GM19467 (cell line): Measurements from ENCODE around the gene VCL.
"Not testable (repeated sequence)": the region's sequence is repeated elsewhere in the genome, so short reads cannot be mapped to it uniquely, and the experiment has no call there.

Experiments
- ATAC-seq: cut with Tn5 transposase; IDR thresholded peaks from one replicate; pipeline ENCODE4 v1.9.1; 2021; ENCODE audit warnings: mild to moderate bottlenecking, moderate library complexity; ENCODE audit not compliant: unreplicated experiment

VCL gene

DNA sequence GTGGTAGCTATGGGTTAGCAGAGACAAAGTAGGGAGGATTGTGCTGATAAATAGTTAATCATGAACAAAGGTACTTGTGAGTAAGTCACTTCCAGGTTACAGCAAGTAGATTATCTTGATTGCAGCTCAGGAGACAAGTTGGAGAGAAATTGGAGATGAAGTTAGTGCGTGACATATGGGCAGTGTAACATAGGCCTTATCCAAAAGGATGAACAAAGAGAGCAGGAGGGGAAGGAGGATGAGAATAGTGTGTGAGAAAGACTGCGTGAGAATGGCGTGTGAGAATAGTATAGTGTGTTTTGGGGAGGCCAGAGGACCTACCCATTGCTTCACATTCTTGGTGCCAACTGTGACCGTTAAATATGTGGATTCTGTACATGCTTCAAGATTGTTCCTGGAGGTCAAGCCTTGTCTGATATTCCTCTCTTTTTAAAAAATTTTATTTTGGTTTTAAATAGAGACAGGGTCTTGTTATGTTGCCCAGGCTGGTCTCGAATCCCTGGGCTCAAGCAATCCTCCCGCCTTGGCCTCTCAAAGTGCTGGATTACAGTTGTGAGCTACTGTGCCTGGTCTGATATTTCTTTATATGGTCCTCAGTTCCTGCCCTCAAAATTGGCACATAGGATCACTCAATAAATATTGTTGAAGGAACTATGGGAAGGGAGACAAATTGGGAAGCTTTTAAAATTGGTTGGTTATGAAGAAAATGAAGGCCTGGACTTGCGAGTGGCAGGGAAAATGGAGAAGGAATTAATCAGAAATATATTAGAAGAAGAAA lies 3.2 kb downstream of the VCL start:
- ATAC-seq = no peak

DNA sequence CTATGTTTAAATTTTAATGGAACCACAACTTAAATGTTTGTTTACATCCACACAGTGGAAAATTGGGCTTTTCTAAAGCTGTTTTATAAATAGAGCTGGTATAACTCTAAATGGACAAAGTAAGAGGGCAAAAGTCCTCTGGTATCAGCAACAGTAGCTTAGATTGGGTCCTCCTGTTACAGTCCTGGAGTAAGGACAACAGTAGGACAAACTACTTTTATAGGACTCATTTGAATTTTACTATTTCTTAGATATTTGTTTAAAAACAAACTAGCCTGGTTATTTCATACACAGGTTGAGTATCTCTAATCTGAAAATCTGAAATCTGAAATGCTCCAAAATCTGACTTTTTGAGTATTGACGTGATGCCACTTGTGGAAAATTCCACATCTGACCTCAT lies 8.4 kb downstream of the VCL start:
- ATAC-seq = no peak

DNA sequence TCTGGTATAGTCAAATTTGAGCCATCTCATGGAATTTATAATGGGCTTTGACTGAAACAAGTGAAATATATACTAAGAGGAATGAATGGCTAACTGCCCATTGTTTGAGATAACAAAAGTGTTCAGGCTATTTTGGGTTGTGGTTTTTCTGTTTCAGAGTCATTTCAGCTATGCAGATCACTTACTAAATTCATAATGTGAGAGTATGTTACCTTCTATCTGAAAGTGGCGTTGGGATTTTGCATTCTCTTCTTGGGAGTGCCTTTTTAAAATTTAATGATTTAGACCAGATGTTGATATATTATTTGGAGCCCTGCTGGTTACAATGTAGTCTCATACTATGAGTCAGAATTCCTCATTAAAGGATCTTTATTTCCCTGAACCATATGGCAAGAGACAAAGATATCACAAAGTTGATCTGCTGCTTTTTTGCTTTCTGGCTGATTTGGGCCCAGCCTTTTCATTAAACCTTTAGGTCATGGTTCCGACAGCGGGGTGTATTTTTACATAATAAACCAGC lies 10.4 kb downstream of the VCL start:
- no peak for ATAC-seq

DNA sequence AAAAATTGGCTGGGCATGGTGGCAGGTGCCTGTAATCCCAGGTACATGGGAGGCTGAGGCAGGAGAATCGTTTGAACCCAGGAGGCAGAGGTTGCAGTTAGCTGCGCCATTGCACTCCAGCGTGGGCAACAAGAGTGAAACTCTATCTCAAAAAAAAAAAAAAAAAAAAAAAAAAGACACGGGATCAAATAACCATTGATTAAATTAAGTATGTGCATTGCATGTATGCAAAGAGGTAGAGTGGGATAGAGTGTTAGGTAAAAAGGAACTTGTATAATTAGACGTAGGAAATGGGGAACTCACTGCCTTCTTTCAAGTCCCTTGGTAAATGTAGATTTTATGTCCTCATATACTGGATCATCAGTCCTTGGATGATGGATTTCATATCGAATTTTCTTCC lies 13.1 kb downstream of the VCL start:
- ATAC-seq = no peak

DNA sequence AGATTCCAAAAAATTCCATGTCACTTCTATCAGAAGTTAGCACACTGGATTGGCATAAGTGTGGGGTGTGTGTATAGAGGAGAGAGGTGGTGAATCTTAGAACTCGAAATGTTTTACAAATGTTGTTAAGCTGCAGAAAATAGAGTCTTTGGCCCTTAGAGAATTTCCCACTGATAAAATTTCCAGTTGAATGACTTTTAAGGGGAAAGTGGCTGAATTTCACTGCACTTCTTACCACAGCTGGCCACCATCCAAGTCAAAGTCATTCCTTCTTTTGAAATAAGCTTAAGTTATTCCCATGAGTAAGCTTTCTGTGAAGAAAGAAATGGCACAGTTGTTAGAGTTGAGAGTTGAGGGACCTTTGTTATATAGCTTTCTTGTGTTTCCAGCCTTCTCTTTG lies 13.9 kb downstream of the VCL start:
- no peak for ATAC-seq

DNA sequence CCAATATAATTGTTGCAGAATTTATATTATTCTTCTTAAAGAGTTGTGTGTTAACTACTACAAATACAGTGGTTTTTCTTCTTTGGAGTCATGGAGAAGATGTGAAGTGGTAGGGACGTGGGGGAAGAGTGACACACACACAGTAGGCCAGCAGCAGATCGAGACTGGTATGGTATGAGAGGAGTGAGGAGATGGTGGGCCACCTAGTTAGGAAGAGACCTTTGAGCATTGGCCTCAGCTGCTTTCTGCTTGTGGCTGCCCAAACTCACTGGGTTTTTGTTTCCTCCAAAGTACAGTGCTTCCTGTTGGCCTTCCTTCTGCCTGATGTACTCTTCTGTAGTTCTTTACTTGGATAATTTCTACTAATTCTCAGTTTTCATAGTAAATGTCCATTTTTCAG lies 14.6 kb downstream of the VCL start:
- ATAC-seq = no peak

DNA sequence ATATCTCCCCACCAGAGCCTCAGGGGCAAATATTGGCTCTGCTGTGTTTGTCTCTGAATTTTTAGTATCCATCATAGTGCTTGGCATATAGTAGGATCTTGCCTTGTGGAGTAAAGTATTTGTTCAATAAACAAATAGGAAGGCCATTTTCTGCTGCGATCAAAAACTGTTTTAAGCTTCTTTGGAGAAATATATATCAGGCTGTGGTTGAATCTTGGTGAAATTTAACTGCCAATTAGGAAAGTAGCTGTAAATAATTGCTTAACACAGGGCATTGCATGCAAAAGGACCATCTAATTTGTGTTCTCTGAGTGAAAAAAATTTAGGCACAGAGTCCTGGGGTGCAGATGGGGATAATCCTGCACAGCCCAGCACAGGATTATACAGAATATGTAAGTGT lies 15.1 kb downstream of the VCL start:
- ATAC-seq = no peak

DNA sequence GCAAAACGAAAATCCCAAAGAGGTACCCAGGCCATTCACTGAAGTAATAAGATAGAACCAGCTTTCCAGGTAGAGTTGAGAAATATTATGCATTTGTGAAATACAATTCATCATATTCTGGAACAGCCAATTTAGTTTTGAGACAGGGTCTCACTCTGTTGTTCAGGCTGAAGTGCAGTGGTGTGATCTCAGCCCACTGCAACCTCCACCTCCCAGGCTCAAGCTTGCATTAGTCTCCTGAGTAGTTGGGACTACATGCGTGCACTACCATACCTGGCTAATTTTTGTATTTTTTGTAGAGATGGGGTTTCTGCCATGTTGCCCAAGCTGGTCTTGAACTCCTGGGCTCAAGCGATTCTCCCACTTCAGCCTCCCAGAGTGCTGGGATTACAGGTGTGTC lies 16.7 kb downstream of the VCL start:
- not testable (repeated sequence) for ATAC-seq

DNA sequence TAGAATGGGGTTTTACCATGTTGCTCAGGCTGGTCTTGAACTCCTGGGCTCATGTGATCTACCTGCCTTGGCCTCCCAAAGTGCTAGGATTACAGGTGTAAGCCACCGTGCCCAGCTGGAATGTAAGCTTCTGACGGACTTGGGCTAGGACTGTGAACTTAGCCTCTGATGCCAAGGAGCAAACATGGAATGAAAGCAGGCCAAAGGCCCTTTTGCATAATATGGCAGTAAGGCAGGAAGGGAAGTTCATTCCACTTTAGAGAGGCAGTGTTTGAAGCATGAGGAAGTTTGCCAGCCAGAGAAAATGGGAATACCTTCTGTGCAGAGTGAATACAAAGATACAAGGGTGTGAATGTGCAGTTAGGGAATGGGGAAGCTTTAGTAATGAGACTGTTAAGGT lies 20.3 kb downstream of the VCL start:
- ATAC-seq = no peak

DNA sequence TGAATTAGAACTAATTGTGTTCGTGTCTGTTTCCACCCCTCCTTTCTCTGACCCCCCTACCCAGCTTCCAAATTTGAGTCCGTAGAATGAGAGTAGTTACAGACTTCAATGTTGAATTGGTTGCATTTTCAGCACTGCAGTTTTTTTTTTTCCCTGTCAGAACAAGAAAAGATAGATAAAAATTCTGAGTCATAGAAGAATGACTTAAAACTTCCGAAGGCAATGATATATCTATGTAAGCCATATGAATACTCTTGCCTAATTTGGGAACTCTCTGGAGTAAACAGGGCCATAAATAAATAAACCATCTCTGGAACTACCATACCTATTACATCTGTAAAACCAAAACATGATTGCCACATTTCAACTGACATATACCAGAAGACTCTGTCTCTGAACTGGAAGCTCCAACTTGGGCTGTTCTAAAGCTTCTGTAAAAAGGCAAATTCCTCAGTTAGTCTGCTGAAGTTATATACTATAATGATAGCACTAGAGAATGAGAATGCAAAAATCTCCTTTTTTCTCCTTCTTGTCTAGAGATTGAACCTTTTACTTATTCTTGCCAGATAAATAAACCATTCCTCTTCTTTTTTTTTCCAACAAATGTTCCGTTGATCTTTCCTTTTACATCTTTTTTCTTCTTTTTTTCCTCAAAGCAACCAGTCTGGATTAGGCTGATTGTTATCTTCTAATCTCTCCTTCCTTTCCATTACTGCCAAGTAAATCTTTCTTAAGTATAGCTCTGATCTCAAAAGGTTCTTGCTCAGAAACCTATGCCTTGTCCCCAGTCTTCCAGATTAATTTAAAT lies 23.5 kb downstream of the VCL start:
- no peak for ATAC-seq

DNA sequence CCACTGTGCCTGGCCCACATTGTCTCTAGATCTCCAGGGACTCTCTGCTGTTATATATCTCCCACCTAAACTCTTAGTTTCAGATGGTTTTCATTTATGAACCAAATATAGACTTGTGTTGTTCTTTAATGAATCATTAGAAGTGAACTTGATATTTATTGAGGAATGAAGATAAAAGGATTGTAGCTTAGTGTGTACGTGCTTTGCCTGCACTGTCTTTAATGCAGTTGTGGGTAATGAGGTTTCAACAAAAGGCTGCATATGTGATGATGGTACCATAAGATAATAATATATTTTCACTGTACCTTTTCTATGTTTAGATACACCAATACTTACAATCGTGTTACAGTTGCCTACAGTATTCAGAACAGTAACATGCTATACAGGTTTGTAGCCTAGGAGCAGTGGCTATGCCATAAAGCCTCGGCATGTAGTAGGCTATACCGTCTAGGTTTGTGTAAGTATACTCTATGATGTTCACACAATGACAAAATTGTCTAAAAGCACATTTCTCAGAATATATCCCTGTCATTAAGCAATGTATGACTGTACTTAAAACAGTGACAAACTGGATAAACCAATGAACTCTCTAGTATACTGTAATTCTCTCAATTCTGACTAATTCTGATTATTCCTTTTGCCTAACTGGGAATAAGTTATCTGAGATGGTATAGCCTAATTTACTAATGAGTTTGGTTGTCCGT lies 25.2 kb downstream of the VCL start:
- ATAC-seq = no peak

DNA sequence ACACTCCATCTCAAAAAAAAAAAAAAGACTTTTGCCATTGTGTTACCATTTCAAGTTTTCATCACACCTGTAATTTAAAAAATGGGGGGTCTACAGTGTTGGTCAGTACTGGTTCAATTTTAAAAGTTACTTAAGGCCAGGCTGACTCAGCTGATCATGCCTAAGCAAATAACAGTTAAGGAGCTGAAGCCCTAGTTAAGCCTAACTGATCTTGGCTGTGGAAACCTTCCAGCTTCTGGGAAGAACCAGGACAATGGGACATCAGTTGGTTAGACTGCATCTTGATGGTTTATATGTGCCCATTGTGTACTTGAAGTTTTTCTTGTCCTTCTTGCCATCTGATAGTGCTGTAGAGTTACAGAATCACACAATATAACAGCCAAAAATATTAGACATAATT lies 26.7 kb downstream of the VCL start:
- ATAC-seq = no peak

DNA sequence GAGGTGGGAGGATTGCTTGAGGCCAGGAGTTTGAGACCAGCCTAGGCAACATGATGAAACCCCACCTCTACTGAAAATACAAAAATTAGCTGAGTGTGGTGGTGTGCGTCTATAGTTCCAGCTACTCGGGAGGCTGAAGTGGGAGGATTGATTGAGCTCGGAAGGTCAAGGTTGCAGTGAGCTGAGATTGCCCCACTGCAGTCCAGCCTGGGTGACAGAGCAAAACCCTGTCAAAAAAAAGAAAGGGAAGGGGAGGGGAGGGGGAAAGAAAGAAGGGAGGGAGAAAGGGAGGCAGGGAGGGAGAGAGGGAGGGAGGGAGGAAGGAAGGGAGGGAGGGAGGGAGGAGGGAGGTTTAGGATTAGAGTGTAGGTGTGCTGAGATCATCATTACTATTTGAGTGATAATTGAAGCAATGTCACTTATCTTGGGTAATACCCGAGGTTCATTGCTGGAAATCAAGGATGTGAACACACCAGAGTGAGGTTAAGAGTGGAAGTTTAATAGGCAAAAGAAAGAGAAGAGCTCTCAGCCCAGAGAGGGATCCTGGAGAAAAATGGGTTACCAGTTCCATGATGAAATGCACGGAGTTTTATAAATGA lies 27.6 kb downstream of the VCL start:
- ATAC-seq = no peak

DNA sequence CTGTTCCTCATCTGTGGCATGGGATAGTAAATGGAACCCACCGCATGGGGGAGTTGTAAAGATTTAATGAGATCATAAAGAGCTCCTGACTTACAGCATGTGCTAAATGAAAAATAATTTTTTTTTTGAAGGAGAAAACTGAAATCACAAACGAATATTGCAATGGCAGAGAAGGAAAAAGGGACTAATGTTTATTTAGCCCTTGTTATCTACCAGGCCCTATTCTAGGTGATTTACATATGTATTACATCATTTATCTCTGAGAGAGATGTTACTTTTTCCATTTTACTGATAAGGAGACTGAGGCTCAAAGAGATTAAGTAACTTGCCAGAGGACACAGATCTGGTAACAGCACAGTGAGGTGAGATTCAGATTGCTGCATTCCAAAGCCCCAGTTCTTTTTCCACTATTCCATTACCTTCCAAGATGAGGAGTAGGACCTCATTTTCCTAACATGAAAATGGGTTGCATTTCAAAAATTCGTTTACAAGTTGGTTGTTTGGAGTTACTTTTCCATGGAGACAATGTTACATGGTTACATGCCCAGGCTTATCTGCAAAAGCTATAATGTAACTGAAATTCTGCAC lies 28.6 kb downstream of the VCL start:
- ATAC-seq = no peak

DNA sequence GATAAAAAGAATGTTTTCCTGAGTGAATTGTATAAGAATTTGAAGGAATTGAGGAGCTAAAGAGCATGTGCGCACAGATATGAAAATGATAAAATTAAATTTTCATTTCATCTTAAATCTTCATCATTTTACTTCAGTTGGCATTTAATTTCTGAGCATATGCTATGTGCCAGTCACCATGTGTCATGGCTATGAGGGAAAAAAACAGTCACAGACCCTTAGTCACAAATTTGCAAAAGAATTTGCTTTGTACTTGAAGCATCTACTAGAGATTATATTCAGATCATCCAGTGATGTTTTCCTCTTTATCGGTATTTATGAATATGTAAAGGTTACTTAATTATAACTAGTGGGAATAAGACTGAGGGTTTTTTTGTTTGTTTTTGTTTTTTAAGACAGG lies 29.8 kb downstream of the VCL start:
- no peak for ATAC-seq

DNA sequence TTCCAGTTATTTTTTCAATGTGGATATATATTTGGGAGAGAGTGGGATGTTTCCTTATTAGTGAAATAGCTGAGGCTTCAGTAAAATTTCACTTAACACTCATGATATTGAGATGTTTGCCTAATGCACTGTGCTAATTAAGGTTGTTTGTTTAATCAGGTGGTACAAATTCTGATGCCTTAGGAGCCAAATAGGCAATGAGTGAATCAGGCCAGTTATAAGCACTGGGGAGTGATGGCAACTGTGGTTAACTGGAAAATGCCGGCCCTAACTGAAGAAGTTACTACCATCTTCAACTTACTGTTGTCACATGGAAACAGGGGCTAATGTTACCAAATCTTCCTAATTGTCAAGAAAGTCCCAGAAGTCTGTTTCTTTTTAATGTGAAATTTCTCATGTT lies 32.0 kb downstream of the VCL start:
- no peak for ATAC-seq

DNA sequence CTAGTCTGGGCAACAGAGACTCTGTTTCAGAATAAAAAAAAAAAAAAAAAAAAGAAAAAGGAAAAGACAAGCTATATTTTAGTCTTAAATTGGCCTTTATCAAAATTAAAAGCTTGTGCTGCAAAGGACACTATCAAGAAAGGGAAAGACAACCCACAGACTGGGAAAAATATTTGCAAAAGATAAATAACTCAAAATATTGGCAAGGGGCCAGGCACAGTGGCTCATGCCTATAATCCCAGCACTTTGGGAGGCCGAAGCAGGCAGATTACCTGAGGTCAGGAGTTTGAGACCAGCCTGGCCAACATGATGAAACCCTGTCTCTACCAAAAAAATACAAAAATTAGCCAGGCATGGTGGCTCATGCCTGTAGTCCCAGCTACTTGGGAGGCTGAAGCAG lies 34.3 kb downstream of the VCL start:
- not testable (repeated sequence) for ATAC-seq

DNA sequence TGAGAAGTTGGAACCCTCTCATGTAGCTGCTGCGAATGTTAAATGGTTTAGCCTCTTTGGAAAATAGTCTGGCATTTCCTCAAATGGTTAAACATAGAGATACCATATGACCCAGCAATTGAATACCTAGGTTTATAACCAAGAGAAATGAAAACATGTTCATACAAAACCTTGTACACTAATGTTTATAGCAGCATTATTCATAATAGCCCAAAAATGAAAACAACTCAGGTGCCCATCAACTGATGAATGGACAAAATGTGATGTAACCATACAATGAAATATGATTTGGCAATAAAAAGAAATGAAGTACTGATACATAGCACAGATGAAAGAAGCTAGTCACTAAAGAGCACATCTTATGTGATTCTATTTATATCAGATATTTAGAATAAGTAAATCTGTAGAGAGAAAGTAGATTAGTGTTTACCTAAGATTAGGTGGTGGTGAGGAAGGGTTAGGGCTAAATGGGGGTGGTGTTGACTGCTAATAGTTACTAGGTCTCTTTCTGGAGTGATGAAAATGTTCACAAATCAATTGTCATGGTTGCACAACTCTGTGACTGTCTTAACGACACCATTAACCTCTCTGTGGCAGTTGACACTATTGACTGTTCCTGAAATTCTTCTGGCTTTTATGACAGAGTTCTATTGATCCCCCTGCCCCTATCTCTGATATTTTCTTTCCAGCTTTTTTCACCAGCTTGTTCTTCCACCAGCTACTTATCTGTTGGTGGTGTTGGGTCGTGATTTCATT lies 35.2 kb downstream of the VCL start:
- no peak for ATAC-seq

DNA sequence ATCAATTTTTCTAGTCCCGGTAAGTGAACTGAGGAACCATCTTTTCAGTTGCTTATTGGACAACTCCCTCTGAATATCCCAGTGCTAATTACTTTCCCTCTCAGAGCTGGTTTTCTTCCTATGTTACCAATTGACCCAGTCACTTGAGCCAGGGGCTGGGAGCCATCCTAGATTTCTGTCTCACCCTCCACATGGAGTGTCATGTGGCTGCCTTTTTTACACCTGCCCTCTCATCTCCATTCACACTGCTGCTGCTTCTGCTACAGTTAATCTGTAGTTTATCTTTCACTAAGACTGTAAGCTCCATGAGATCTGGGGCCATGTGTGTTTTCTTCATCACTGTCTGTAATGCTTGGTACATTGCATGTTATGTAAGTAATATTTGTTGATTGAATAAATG lies 35.8 kb downstream of the VCL start:
- no peak for ATAC-seq

DNA sequence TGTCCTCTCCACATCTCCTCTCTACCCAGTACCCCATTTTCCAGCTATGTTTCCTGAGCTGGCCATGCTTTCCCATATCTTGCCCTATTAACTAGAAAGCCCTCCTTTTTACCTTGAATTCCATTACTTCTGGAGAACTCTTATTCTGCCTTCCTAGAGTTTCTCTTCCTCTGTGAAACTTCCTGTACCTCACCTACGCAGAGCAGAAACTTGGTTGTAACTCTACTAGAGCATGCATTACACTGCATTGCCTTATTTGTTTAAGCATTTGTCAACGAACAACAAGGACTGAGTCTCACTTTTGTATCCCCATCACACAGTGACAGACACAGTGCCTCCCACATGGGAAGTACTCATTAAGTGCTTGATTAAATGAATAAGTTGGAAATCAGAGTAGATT lies 36.4 kb downstream of the VCL start:
- ATAC-seq = no peak
